MCF 10A (cell line): ENCODE measurements around the gene TMEM219. TPM values are rescaled to one million over a fixed set of nuclear protein-coding genes. Genes with fewer than 3 reads are reported as not detected.

ENCODE experiments used
- BruUV-seq: library from RNA; stranded (reverse); fragments of 400-500 nt; replicated peaks from 2 replicates; lab custom pipeline; 2021; lab: Mats Ljungman, UMichigan
- CTCF ChIA-PET: fragments of 300-600 bp; sonication (Branson Sonifier 250); formaldehyde crosslinking; extraction: SDS; loops from one replicate; lab custom pipeline; 2021; ENCODE audit warnings: antibody characterized with exemption, inconsistent platforms; lab: Yijun Ruan, JAX
- POLR2A ChIA-PET: fragments of 300-600, 350-650 bp; sonication (Branson Sonifier 250); formaldehyde crosslinking; extraction: SDS; loops from one replicate; lab custom pipeline; 2020; ENCODE audit warnings: antibody characterized with exemption, inconsistent platforms; lab: Yijun Ruan, JAX
- DNase-seq: peaks from one replicate; pipeline ENCODE4 v3.0.0-alpha.2; 2018; ENCODE audit not compliant: unreplicated experiment
- H3K27ac Mint-ChIP-seq: one replicate; pipeline ENCODE4 v1.8.0; 2022; ENCODE audit warnings: mild to moderate bottlenecking, low read depth, mixed read lengths; ENCODE audit not compliant: unreplicated experiment
- H3K27me3 Mint-ChIP-seq: one replicate; pipeline ENCODE4 v1.8.0; 2022; ENCODE audit warnings: mixed read lengths; ENCODE audit not compliant: insufficient read depth, unreplicated experiment
- H3K36me3 Mint-ChIP-seq: one replicate; pipeline ENCODE4 v1.8.0; 2022; ENCODE audit warnings: mild to moderate bottlenecking, moderate library complexity, mixed read lengths; ENCODE audit not compliant: insufficient read depth, unreplicated experiment
- H3K4me1 Mint-ChIP-seq: one replicate; pipeline ENCODE4 v1.8.0; 2022; ENCODE audit warnings: mixed read lengths; ENCODE audit not compliant: insufficient read depth, unreplicated experiment
- H3K4me3 Mint-ChIP-seq: one replicate; pipeline ENCODE4 v1.8.0; 2022; ENCODE audit warnings: mild to moderate bottlenecking, moderate library complexity, mixed read lengths; ENCODE audit not compliant: unreplicated experiment
- H3K9me3 Mint-ChIP-seq: one replicate; pipeline ENCODE4 v1.8.0; 2022; ENCODE audit warnings: mixed read lengths; ENCODE audit not compliant: unreplicated experiment
- CTCF ChIP-seq: fragments of 200-600 bp; IDR thresholded peaks from one replicate; pipeline ENCODE4 v1.8.0; 2022; ENCODE audit warnings: antibody characterized with exemption, mild to moderate bottlenecking; ENCODE audit not compliant: unreplicated experiment
- intact Hi-C: fragments of 100-400 bp; cut with micrococcal nuclease; formaldehyde crosslinking; loops from 2 replicates; pipeline ENCODE4 v1.14.1; 2022
- total RNA-seq: library from RNA; stranded (reverse); gene quantifications from 2 replicates; pipeline ENCODE4 v1.2.3, GENCODE V29; 2022

The TMEM219 gene
- total RNA-seq, 1 experiment from 2014 or later = 62.1 TPM

- peaks cover 46% of the 10 kb centered on the region for H3K36me3 Mint-ChIP-seq
- DNase-seq = no peak
- BruUV-seq = no TSS peak
- no peaks in the 10 kb centered on the region for H3K27me3 Mint-ChIP-seq
- H3K4me3 Mint-ChIP-seq = no peak overlapping the region
- peaks cover 17% of the 10 kb centered on the region for H3K4me1 Mint-ChIP-seq
- ChIA-PET CTCF (interaction anchor here (0.6 to 1.2 kb wide), 4 partner anchors 10 to 182 kb away, joined by 3 to 7 read pairs (median 4); partner anchors contain the start of gene TMEM219), POLR2A (interaction anchor here (0.7 to 5.8 kb wide), 2 partner anchors 9 to 45 kb away, joined by 3 to 75 read pairs; partner anchors contain the start of genes KCTD13 and TMEM219)
- H3K9me3 Mint-ChIP-seq = no peaks in the 10 kb centered on the region
- no peak overlapping the region for H3K27ac Mint-ChIP-seq
- no peak for TF ChIP-seq CTCF
- intact Hi-C loops = no loop called here
Observed at GRCh38 chr16:29971304-29971703, 9.4 kb downstream of the TMEM219 start.

- BruUV-seq = no TSS peak
Observed at GRCh38 chr16:29972500-29972899, 10.6 kb downstream of the TMEM219 start.

GRCh38 chr16:29972992-29973383 lies 11.1 kb downstream of the TMEM219 start:
- POLR2A ChIA-PET = interaction anchor here (0.6 to 5.8 kb wide), 27 partner anchors 11 to 214 kb away, joined by 3 to 75 read pairs (median 4); partner anchors contain the start of genes ASPHD1, CDIPT, HIRIP3 and INO80E
- no peak for TF ChIP-seq CTCF
- Mint-ChIP-seq H3K9me3 (no peaks in the 10 kb centered on the region), H3K36me3 (peaks cover 39% of the 10 kb centered on the region), H3K27me3 (no peaks in the 10 kb centered on the region), H3K4me1 (peaks cover 27% of the 10 kb centered on the region), H3K27ac (peak overlapping the region; percentile 98), H3K4me3 (peak overlapping the region; percentile 96)
- intact Hi-C loops = no loop called here
- no peak for DNase-seq
- no TSS peak for BruUV-seq
- CTCF ChIA-PET = interaction anchor here (0.6 to 1.2 kb wide), 12 partner anchors 20 to 1658 kb away, joined by 3 to 6 read pairs (median 4); partner anchors contain the start of genes HIRIP3, PAGR1, TBX6 and TLCD3B

More at GRCh38 chr16:29972500-29972899, 10.6 kb downstream of the TMEM219 start:
- H3K9me3 Mint-ChIP-seq = no peaks in the 10 kb centered on the region
- no peak for TF ChIP-seq CTCF
- DNase-seq = no peak
- ChIA-PET POLR2A (interaction anchor here (1.0 to 5.8 kb wide), 11 partner anchors 11 to 157 kb away, joined by 3 to 75 read pairs (median 6); partner anchors contain the start of genes ASPHD1, CDIPT, HIRIP3 and INO80E), CTCF (interaction anchor here (0.6 to 1.2 kb wide), 9 partner anchors 21 to 1657 kb away, joined by 3 to 6 read pairs (median 3); partner anchors contain the start of genes PAGR1, TBX6 and TLCD3B)
- H3K27me3 Mint-ChIP-seq = no peaks in the 10 kb centered on the region
- no peak overlapping the region for H3K4me3 Mint-ChIP-seq
- peaks cover 41% of the 10 kb centered on the region for H3K36me3 Mint-ChIP-seq
- H3K27ac Mint-ChIP-seq = peak overlapping the region; percentile 98
- intact Hi-C loops = no loop called here
- H3K4me1 Mint-ChIP-seq = peaks cover 27% of the 10 kb centered on the region
